Measurements from ENCODE around the gene LRRFIP2. TPM values are rescaled to one million over a fixed set of nuclear protein-coding genes. Genes with fewer than 3 reads are reported as not detected.

LRRFIP2 gene
- total RNA-seq, 4 donors from 2014 or later: 85.7 to 103 (median 100.0) TPM

DNA sequence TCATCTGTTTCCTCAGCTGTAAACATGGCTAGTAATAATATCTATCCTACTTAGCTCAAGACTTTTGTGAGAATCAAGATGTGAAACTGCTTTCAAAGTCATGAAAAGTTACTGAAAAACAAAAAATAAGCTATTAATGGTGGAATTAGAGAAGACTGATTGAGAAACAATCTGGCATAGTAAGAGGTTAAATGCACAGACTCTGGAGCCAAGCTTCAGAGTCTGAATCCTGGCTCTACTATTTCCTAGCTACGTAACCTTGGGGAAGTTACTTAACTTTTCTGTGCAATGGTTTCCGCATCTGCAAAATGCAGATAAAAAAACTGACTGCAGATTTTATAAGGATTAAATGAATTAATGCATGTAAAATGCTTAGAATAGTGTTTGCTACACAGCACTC, 28.8 kb downstream of the LRRFIP2 start:
- no peak for ATAC-seq
- peaks cover 44 to 79% of the 10 kb centered on the region in 2 donors for H3K4me1 ChIP-seq

GRCh38 chr3:37144806-37145205, 29.6 kb downstream of the LRRFIP2 start:
- Histone ChIP-seq H3K36me3 (peaks cover 0 to 5% of the 10 kb centered on the region in 2 donors), H3K27ac (peak overlapping the region in 3 of 4 donors; percentile 18 to 83 (median 44)), H3K27me3 (no peaks in the 10 kb centered on the region), H3K4me1 (peaks cover 44 to 79% of the 10 kb centered on the region in 2 donors), H3K4me3 (no peak overlapping the region), H3K9me3 (no peaks in the 10 kb centered on the region)
- ATAC-seq: no peak
- TF ChIP-seq, protein P1, sequence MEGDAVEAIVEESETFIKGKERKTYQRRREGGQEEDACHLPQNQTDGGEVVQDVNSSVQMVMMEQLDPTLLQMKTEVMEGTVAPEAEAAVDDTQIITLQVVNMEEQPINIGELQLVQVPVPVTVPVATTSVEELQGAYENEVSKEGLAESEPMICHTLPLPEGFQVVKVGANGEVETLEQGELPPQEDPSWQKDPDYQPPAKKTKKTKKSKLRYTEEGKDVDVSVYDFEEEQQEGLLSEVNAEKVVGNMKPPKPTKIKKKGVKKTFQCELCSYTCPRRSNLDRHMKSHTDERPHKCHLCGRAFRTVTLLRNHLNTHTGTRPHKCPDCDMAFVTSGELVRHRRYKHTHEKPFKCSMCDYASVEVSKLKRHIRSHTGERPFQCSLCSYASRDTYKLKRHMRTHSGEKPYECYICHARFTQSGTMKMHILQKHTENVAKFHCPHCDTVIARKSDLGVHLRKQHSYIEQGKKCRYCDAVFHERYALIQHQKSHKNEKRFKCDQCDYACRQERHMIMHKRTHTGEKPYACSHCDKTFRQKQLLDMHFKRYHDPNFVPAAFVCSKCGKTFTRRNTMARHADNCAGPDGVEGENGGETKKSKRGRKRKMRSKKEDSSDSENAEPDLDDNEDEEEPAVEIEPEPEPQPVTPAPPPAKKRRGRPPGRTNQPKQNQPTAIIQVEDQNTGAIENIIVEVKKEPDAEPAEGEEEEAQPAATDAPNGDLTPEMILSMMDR (IDR thresholded peaks at IDR 0.05 in 4 of 5, conservative IDR thresholded peaks at IDR 0.05 in 1 of 5): no peak
- TF ChIP-seq POLR2A (IDR thresholded peaks at IDR 0.05): no peak
- in situ Hi-C loops (cut with MboI; ENCODE audit: low sequenced_read_pairs in 4 of 4): no loop called here
- intact Hi-C loops (cut with DNase I; ENCODE audit: low total_unique reads): no loop called here
- no peak for DNase-seq

More for the DNA sequence above, 28.8 kb downstream of the LRRFIP2 start:
- TF ChIP-seq, protein P1 (IDR thresholded peaks at IDR 0.05 in 4 of 5, conservative IDR thresholded peaks at IDR 0.05 in 1 of 5): no peak
- TF ChIP-seq POLR2A (IDR thresholded peaks at IDR 0.05): no peak
- intact Hi-C loops (cut with DNase I; ENCODE audit: low total_unique reads) (no loop called here), in situ Hi-C loops (cut with MboI; ENCODE audit: low sequenced_read_pairs in 4 of 4) (no loop called here)
- peaks cover 0 to 5% of the 10 kb centered on the region in 2 donors for H3K36me3 ChIP-seq
- H3K4me3 ChIP-seq: no peak overlapping the region
- H3K27me3 ChIP-seq: no peaks in the 10 kb centered on the region
- no peak for DNase-seq
- peak overlapping the region; percentile 9 to 83 (median 31) for H3K27ac ChIP-seq
- H3K9me3 ChIP-seq: no peaks in the 10 kb centered on the region

DNA sequence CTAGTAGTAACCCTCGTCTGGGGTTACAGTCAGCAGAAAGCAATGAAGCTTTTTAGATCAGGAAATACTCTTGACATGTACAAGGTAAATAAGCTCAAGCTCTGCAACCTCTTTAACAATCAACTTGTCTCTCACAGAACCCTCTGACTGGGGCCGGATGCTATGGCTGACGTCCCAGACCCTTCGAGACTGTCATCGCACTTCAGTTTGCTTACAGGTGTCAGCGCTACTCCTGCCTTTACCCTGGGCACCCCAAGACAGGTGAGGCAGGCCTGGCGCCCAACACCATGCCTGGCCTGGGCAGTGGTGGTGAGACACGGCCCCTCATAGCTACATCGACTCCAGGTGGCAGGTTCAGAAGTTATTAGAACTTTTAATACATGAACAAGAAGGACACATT, 30.6 kb downstream of the LRRFIP2 start:
- Histone ChIP-seq H3K27me3 (no peaks in the 10 kb centered on the region), H3K9me3 (no peaks in the 10 kb centered on the region), H3K4me1 (peaks cover 37 to 77% of the 10 kb centered on the region in 2 donors), H3K27ac (peak overlapping the region in 2 of 4 donors; percentile 44 to 83), H3K4me3 (no peak overlapping the region), H3K36me3 (peaks cover 0 to 5% of the 10 kb centered on the region in 2 donors)
- in situ Hi-C loops (cut with MboI; ENCODE audit: low sequenced_read_pairs in 4 of 4): no loop called here
- TF ChIP-seq, protein P1 (IDR thresholded peaks at IDR 0.05 in 4 of 5, conservative IDR thresholded peaks at IDR 0.05 in 1 of 5): no peak
- TF ChIP-seq POLR2A (IDR thresholded peaks at IDR 0.05): no peak
- intact Hi-C loops (cut with DNase I; ENCODE audit: low total_unique reads): no loop called here
- DNase-seq: no peak
- ATAC-seq: no peak

- no peak overlapping the region for H3K4me3 ChIP-seq
- peak overlapping the region; percentile 38 to 83 (median 56) for H3K27ac ChIP-seq
- no peaks in the 10 kb centered on the region for H3K27me3 ChIP-seq
- H3K4me1 ChIP-seq: peaks cover 24 to 57% of the 10 kb centered on the region in 2 donors
- H3K9me3 ChIP-seq: no peaks in the 10 kb centered on the region
- peak; percentile 92 to 98 for ATAC-seq
- TF ChIP-seq POLR2A (IDR thresholded peaks at IDR 0.05): no peak
- TF ChIP-seq, protein P1 (IDR thresholded peaks at IDR 0.05 in 4 of 5, conservative IDR thresholded peaks at IDR 0.05 in 1 of 5): no peak
- intact Hi-C loops (cut with DNase I; ENCODE audit: low total_unique reads) (no loop called here), in situ Hi-C loops (cut with MboI; ENCODE audit: low sequenced_read_pairs in 4 of 4) (no loop called here)
- H3K36me3 ChIP-seq: peaks cover 0 to 5% of the 10 kb centered on the region in 2 donors
- peak; percentile 65 to 68 for DNase-seq
Observed at GRCh38 chr3:37141676-37142075, 32.7 kb downstream of the LRRFIP2 start.

Data from gastrocnemius medialis (tissue), 4 donors.